ENCODE data around the gene ELAC2. TPM values are rescaled to one million over a fixed set of nuclear protein-coding genes. Genes with fewer than 3 reads are reported as not detected.
"Not testable (repeated sequence)": the region's sequence is repeated elsewhere in the genome, so short reads cannot be mapped to it uniquely, and the experiment has no call there.

Gene ELAC2
- total RNA-seq, 1 experiment from 2014 or later, result 38.9 TPM

- ChIA-PET POLR2A (no interaction called here), CTCF (no interaction called here)
- Mint-ChIP-seq H3K27ac (ENCODE audit: unreplicated experiment) (no peak overlapping the region), H3K4me3 (ENCODE audit: unreplicated experiment) (no peak overlapping the region), H3K36me3 (ENCODE audit: insufficient read depth, unreplicated experiment) (no peaks in the 10 kb centered on the region), H3K27me3 (ENCODE audit: insufficient read depth, unreplicated experiment) (no peaks in the 10 kb centered on the region), H3K9me3 (ENCODE audit: unreplicated experiment) (no peaks in the 10 kb centered on the region), H3K4me1 (ENCODE audit: low read depth, unreplicated experiment) (no peaks in the 10 kb centered on the region)
- Histone ChIP-seq H3K36me3 (ENCODE audit: control insufficient read depth, insufficient read depth, low read length) (no peaks in the 10 kb centered on the region), H3K4me1 (no peaks in the 10 kb centered on the region), H3K9me3 (no peaks in the 10 kb centered on the region), H3K27me3 (replicated peaks; ENCODE audit: control insufficient read depth, insufficient read depth, low read length) (no peaks in the 10 kb centered on the region), H3K4me3 (ENCODE audit: low read depth, low read length) (no peak overlapping the region)
- DNase-seq, result no peak
- intact Hi-C loops (cut with micrococcal nuclease; ENCODE audit: unreplicated experiment), result no loop called here
- no TSS peak for BruUV-seq (replicated peaks)
- TF ChIP-seq CTCF (IDR thresholded peaks at IDR 0.05; ENCODE audit: insufficient read depth in 1 of 2, low read depth in 1 of 2, low read length in 1 of 2, severe bottlenecking in 1 of 2, unreplicated experiment in 1 of 2), result no peak
Measured at GRCh38 chr17:12979246-12979645, 38.6 kb downstream of the ELAC2 start.

- H3K36me3 ChIP-seq (ENCODE audit: control insufficient read depth, insufficient read depth, low read length); H3K4me1 Mint-ChIP-seq (ENCODE audit: low read depth, unreplicated experiment); H3K27me3 Mint-ChIP-seq (ENCODE audit: insufficient read depth, unreplicated experiment); intact Hi-C loops (cut with micrococcal nuclease; ENCODE audit: unreplicated experiment); H3K36me3 Mint-ChIP-seq (ENCODE audit: insufficient read depth, unreplicated experiment); BruUV-seq (replicated peaks); H3K9me3 Mint-ChIP-seq (ENCODE audit: unreplicated experiment); H3K4me3 ChIP-seq (ENCODE audit: low read depth, low read length); H3K9me3 ChIP-seq; H3K27ac Mint-ChIP-seq (ENCODE audit: unreplicated experiment); H3K27me3 ChIP-seq (replicated peaks; ENCODE audit: control insufficient read depth, insufficient read depth, low read length); H3K4me3 Mint-ChIP-seq (ENCODE audit: unreplicated experiment); DNase-seq; CTCF ChIA-PET; H3K4me1 ChIP-seq; POLR2A ChIA-PET: not testable (repeated sequence)
Measured at GRCh38 chr17:12978787-12979186, 39.0 kb downstream of the ELAC2 start.

- no peaks in the 10 kb centered on the region for H3K36me3 Mint-ChIP-seq (ENCODE audit: insufficient read depth, unreplicated experiment)
- no peak overlapping the region for H3K4me3 Mint-ChIP-seq (ENCODE audit: unreplicated experiment)
- intact Hi-C loops (cut with micrococcal nuclease; ENCODE audit: unreplicated experiment), result no loop called here
- CTCF ChIA-PET, result no interaction called here
- H3K9me3 ChIP-seq, result no peaks in the 10 kb centered on the region
- no peaks in the 10 kb centered on the region for H3K36me3 ChIP-seq (ENCODE audit: control insufficient read depth, insufficient read depth, low read length)
- POLR2A ChIA-PET, result no interaction called here
- no peaks in the 10 kb centered on the region for H3K27me3 ChIP-seq (replicated peaks; ENCODE audit: control insufficient read depth, insufficient read depth, low read length)
- no peak overlapping the region for H3K27ac Mint-ChIP-seq (ENCODE audit: unreplicated experiment)
- no peak for DNase-seq
- no peaks in the 10 kb centered on the region for H3K9me3 Mint-ChIP-seq (ENCODE audit: unreplicated experiment)
- no peaks in the 10 kb centered on the region for H3K4me1 Mint-ChIP-seq (ENCODE audit: low read depth, unreplicated experiment)
- H3K4me3 ChIP-seq (ENCODE audit: low read depth, low read length), result no peak overlapping the region
- BruUV-seq (replicated peaks), result no TSS peak
- H3K4me1 ChIP-seq, result no peaks in the 10 kb centered on the region
- TF ChIP-seq CTCF (IDR thresholded peaks at IDR 0.05; ENCODE audit: insufficient read depth in 1 of 2, low read depth in 1 of 2, low read length in 1 of 2, severe bottlenecking in 1 of 2, unreplicated experiment in 1 of 2), result no peak
- no peaks in the 10 kb centered on the region for H3K27me3 Mint-ChIP-seq (ENCODE audit: insufficient read depth, unreplicated experiment)
Measured at GRCh38 chr17:12977008-12977751, 40.6 kb downstream of the ELAC2 start.

Measured in Caco-2 (cell line).